ENCODE data around the gene PTPN23.

The PTPN23 gene

GRCh38 chr3:47419083-47420043 lies 38.5 kb downstream of the PTPN23 start:
- no peak for DNase-seq (ENCODE audit: low read depth in 2 of 2)

GRCh38 chr3:47420044-47420430 lies 39.2 kb downstream of the PTPN23 start:
- DNase-seq (ENCODE audit: low read depth in 2 of 2) = no peak

DNA sequence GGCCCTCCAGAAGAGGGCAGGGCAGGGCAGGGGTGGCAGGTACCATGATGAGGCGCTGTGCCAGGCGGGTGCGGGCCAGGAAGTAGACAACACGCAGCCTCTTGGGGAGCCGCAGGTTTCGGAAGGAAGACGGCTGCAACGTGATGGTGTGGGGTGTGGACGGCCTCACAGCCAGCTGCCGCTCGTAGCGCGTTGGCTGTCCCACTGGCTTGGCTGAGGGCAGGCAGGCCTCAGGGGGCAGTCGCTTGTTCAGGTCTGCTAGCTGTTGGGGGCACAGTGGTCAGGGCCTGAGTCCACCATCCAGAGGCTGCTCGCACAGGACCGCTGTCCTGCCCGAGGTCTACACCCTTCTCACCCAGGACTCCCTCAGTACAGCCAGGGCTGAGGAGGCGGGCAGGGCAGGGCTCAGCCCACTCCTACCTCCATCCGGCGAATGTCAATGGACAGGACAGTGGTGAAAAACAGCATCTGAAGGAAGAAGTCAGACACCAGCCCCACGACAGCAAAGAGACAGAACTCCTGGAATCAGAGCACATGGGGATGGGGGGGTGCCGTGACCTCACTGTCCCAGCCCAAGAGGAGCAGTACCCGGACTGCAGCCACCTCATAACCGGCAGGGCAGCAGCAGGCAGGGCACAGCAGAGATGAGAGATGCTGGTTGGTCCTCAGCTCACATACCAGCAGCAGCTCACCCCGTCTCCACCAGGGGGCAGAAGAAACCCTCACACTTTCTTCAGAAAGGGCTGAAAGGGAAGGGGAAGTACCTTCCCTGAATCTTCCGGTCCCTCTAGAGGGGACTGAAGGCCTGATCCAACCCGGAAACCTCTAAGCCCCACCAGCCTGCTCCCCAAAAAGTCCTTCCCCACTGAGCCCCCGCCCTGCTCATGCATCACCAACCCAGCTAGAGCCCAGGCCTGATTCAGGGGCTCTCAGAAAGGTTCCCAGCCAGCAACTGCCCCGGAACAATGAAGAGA lies 40.0 kb downstream of the PTPN23 start:
- DNase-seq (ENCODE audit: low read depth in 2 of 2) = peak; percentile 77 to 82

DNA sequence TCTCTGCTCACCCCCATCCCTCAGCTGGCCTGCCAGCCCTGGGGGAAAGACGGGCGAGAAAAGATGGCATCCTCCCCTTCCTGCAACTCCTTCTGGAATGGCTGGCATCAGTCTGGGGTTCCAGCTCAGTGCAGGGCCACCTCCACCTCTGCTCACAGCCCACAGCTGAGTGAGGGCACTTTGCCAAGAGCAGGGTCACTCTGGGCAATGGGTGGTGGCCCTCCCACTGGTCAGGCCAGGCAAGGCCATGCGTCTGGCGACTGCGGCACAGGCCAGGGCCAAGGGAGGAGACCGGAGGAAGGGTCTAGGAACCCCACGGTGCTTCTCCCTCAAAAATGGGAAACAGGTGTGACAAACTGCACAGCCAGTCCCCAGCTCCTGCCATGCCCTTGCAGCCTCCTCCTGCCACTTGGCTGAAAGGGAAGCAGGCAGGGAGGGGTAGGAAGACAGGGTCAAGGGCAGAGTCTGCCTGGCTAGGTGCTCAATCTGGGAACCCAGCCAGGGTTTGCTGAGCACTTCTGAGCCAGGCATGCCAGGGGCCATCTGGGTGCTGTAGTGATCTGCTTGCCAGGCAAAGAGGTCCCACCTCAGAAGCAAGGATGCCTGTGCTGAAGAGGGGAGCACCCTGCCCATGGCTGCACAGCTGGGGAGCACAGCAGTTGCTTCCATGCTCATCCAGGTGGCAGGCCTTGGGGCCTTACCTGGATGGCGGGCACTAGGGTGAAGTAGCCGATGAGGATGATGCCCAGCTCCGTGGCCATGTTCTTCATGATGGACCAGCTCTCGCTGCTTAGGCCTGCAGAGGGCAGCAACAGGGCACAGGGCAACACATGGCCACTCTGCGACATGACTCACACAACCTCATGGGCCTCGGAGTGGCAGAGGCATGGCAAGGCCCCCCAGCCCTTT lies 41.2 kb downstream of the PTPN23 start:
- no peak for DNase-seq (ENCODE audit: low read depth in 2 of 2)

DNA sequence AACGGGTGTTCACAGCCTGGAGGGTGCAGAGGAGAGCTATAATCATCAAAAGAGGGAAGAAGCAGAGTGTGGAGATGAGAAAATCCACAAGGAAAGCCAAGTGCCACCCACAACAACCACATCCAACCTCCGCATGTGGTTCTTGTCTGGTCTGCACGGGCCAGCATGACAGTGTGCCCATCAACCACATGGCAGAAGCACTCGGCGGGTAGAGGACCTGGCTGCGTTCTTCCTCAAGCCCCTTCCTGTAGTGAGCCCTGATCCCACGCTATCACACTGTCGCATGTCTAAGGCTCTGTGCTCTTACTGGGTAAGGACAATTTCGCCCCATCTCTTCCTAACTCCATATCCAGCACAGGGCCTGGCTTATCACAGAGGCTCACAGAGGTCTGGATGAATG lies 41.9 kb downstream of the PTPN23 start:
- no peak for DNase-seq (ENCODE audit: low read depth in 2 of 2)

DNA sequence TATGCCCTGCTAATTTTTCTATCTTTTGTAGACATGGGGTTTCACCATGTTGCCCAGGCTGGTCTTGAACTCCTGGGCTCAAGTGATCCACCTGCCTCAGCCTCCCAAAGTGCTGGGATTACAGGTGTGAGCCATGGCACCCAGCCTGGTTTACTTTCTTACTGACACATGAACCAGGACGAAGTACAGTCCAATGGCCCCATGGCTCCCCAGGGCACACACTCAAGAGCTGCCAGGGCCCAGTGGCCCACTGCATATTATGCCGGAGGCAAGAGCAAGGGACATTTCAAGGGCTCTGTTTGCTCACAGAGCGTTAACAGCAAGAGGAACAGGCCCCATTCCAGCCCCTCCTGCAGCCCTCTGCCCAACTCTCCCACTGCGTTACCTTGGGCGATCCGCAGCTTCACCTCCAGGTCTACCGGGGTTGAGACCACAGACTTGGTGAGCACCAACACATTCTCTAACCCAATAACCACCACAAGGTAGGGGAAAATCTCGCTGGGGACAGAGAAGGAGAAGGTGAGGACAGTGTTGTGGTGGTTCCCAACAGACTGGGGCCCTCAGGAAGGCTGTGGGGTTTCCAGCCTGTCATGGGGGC lies 42.8 kb downstream of the PTPN23 start:
- DNase-seq (ENCODE audit: low read depth in 2 of 2) = no peak

DNA sequence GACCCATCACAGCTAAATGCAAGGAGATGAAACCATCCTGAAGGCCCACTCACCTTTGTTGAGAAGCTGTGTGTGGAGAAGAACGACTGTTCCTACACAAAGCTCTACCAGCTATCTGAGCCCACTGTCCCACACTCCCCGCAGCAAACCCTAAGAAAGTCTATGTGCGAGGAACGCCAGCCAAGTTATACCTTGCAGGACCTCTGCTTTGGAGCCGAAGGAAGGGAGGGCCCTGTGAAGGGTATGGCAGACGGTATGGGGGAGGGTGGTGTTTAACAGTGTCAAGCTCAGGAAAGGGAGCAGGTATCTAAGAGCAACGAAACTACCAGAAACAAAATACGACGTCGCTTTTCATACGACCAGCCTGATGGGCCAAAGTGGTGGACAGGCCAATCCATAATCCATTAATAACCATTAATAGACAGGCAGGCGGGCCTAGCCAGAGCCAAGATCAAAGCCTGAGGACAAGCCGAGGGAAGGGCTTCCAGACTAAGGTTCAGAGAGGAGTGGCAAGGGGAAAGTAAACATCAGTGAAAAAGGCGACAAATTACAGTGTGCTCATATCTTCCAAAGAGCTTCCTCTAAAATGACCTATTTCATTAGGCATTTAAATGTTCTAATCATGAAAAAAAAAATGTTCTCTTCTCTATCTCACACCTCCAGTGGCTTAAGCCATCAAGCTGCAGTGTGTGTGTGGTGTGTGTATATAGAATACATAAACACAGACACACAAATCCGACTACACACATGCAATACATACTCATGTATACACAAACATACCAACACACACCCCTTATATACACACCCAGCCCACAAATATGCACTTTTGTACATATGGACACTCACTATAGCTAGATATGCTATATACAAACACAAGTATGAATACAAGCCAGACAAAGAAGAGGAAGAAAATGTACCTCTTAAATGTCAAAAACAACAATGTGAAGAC lies 43.9 kb downstream of the PTPN23 start:
- no peak for DNase-seq (ENCODE audit: low read depth in 2 of 2)

DNA sequence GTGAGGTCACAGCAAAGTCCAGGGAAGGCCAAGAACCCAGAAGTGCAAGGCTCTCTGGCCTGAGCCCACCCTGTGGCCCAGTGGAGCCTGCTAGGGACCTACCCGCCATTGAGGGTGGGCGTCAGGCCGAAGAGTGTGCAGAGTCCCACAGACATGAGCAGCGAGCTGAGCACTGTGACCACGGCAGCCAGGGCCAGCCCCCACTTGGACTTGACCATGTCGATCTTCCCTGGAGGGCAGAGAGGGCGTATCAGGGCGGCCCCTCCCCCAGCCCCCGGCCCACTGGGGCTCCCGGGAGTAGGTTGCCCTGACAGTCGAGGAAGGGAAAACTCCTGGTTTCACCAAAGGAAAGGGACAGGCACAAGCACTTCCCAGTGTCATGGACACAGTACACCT lies 44.6 kb downstream of the PTPN23 start:
- no peak for DNase-seq (ENCODE audit: low read depth in 2 of 2)

DNA sequence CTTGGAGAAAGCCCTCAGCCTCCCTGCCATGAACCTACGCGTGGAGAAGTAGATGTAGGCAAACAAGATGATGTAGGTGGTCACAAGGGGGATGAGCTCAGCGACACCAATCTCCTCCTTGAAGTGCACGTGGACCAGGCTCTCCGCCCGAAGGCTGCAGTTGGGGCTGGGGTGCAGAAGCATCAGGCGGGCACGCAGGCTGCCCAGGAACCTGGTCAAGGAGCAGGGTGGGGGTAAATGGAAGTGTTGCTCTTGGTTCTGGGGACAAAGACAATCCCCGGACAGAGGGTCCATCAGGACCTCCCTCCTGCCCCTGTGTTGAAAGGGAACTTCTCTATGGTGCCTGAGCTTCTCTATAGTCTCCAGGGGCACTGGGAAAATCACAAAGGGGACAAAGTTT lies 45.1 kb downstream of the PTPN23 start:
- no peak for DNase-seq (ENCODE audit: low read depth in 2 of 2)

DNA sequence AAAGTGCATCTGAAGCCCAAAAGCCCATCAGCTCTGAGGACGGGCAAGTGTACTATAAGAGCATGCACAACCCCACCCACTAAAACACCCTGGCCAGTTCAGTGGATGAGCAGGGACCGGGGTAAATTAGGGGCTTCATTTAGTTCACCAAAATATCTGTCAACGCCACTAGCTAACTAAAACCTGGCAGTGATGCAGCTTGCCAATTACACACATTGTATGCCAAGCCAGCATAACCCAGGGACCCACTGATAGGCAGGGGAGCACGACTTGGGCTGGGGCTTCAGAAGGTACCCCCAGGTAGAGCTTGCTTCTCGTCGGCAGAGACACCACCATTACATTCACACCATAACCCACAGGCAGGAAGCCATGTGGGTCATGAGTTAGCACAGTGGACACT lies 47.0 kb downstream of the PTPN23 start:
- no peak for DNase-seq (ENCODE audit: low read depth in 2 of 2)

GRCh38 chr3:47428662-47429061 lies 47.8 kb downstream of the PTPN23 start:
- DNase-seq (ENCODE audit: low read depth in 2 of 2) = no peak

GRCh38 chr3:47429476-47430270 lies 48.9 kb downstream of the PTPN23 start:
- no peak for DNase-seq (ENCODE audit: low read depth in 2 of 2)

- DNase-seq (ENCODE audit: low read depth in 2 of 2) = no peak
These were observed 49.8 kb downstream of the PTPN23 start for GRCh38 chr3:47430606-47431005.

DNA sequence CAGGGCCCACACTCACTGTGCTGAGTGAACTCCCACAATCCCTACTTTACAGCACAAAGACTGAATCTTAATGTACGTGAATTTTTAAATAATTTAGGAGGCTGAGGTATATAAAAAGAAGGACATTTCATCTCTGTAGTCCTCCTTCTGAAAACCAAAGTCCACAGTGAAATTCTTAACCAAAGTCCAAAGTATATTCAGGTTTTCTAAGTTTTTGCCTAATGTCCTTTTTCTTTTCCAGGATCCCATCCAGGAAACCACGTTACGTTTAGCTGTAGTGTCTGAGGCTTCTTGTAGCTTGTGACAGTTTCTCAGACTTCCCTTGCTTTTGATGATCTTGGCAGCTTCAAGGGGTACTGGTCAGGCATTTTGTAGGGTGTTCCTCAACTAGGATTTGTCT lies 50.4 kb downstream of the PTPN23 start:
- DNase-seq (ENCODE audit: low read depth in 2 of 2) = no peak

DNA sequence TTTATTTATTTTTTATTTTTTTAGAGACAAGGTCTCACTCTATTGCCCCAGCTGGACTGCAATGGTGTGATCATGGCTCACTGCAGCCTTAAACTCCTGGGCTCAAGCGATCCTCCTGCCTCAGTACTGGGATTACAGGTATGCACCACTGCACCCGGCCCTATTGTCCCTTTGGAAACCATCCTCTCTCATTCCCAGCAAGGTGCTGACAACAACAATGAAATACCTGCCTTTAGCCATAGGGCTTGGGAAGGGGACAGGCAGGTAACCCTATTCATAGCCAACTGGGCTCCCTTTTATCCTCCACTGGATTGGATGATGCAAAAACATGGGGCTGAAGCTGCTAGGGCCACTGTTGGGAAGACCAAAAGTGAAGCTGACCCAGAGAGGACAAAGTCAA lies 51.9 kb downstream of the PTPN23 start:
- no peak for DNase-seq (ENCODE audit: low read depth in 2 of 2)

- DNase-seq (ENCODE audit: low read depth in 2 of 2) = no peak
These were observed 53.0 kb downstream of the PTPN23 start for GRCh38 chr3:47433796-47434195.

DNA sequence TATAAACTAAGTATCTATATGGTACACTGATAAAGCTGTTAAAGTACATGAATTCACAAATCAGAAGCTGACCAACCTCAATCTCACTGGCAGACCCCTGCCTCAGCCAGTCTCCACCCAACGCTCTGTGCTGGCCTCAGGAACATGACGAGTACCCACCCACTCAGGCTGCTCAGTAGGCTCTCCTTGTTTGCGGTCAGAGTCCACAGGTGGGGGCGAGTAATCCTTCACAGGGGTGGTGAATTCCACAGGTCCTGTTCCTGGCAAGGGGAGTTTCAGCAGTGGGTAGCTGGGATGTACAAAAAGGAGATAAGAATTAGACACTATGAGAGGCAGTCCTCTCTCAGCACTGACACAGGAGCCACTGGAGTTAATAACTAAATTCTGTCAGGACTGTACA lies 54.0 kb downstream of the PTPN23 start:
- DNase-seq (ENCODE audit: low read depth in 2 of 2) = no peak

- DNase-seq (ENCODE audit: low read depth in 2 of 2) = no peak
These were observed 55.4 kb downstream of the PTPN23 start for GRCh38 chr3:47436180-47436579.

DNA sequence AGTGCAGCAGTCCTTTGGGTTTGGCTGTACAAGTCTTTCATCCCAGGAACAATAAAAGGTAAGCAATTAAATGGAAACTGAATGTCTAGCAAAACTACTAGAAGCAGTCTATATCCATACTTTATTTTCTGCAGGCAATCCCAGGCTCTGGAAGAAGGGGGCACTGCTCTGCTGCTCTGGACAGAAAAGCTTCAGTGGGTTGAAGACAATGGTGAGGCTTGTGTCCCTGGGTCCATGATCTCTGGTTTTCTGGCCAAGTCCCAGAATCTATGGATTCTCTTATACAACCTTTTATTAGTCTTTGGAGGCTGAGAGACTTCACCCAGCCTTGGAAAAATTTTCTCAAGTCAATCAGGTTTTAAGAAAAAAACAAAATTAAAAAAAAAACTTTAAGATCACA lies 59.3 kb downstream of the PTPN23 start:
- DNase-seq (ENCODE audit: low read depth in 2 of 2) = no peak
